IMR-90 (cell line): ENCODE measurements around the gene RIMBP2. TPM values are rescaled to one million over a fixed set of nuclear protein-coding genes. Genes with fewer than 3 reads are reported as not detected.

Experiments used
- ATAC-seq: fragments of 200-7000 bp; cut with Tn5 transposase; 2 replicates; pipeline ENCODE4 v1.9.1; 2020; ENCODE audit warnings: low read depth, mild to moderate bottlenecking, moderate library complexity
- BruUV-seq: library from RNA; stranded (reverse); fragments of 400-500 nt; replicated peaks from 2 replicates; lab custom pipeline; 2021; lab: Mats Ljungman, UMichigan
- CTCF ChIA-PET: fragments of 300-600 bp; formaldehyde crosslinking; extraction: SDS; loops from one replicate; lab custom pipeline; 2021; ENCODE audit warnings: antibody characterized with exemption; lab: Yijun Ruan, JAX
- POLR2A ChIA-PET: fragments of 300-600 bp; sonication (Branson Sonifier 250); formaldehyde crosslinking; loops from one replicate; lab custom pipeline; 2022; ENCODE audit warnings: antibody characterized with exemption; ENCODE audit not compliant: unreplicated experiment; lab: Charles Lee
- DNase-seq: peaks from one replicate; pipeline ENCODE4 v3.0.0; 2013
- H2AFZ ChIP-seq: replicated peaks from 2 replicates; pipeline ENCODE3; 2013; ENCODE audit warnings: low read length, mild to moderate bottlenecking; ENCODE audit not compliant: poor library complexity
- H2AK5ac ChIP-seq: 2 replicates; pipeline ENCODE4 v1.6.1; 2013; ENCODE audit warnings: low read depth, low read length, inconsistent platforms
- H2AK9ac ChIP-seq: replicated peaks from 2 replicates; pipeline ENCODE3; 2013; ENCODE audit warnings: mild to moderate bottlenecking, low read depth, low read length, moderate library complexity; ENCODE audit not compliant: poor library complexity
- H2BK120ac ChIP-seq: 2 replicates; pipeline ENCODE4 v1.6.1; 2013; ENCODE audit warnings: low read depth, low read length, inconsistent platforms
- H2BK15ac ChIP-seq: 3 replicates; pipeline ENCODE4 v1.6.1; 2013; ENCODE audit warnings: low read depth, low read length, inconsistent platforms
- H2BK20ac ChIP-seq: 2 replicates; pipeline ENCODE4 v1.6.1; 2013; ENCODE audit warnings: low read depth, mild to moderate bottlenecking, inconsistent platforms, low read length, moderate library complexity
- H2BK5ac ChIP-seq: 2 replicates; pipeline ENCODE4 v1.6.1; 2013; ENCODE audit warnings: mild to moderate bottlenecking, low read depth, low read length, inconsistent platforms; ENCODE audit not compliant: poor library complexity, severe bottlenecking
- H3K14ac ChIP-seq: replicated peaks from 2 replicates; pipeline ENCODE4 v1.6.1; 2013; ENCODE audit warnings: low read depth, low read length, inconsistent platforms
- H3K18ac ChIP-seq: 2 replicates; pipeline ENCODE4 v1.6.1; 2013; ENCODE audit warnings: low read depth, low read length, control low read depth
- H3K23ac ChIP-seq: 2 replicates; pipeline ENCODE4 v1.6.1; 2013; ENCODE audit warnings: low read depth, low read length, inconsistent platforms
- H3K27ac ChIP-seq: 2 replicates; pipeline ENCODE4 v1.5.1; 2013; ENCODE audit warnings: mild to moderate bottlenecking, control low read depth, low read length; ENCODE audit not compliant: insufficient read depth
- H3K27me3 ChIP-seq: 2 replicates; pipeline ENCODE4 v1.6.1; 2013; ENCODE audit warnings: low read length; ENCODE audit not compliant: control insufficient read depth, insufficient read depth
- H3K36me3 ChIP-seq: 2 replicates; pipeline ENCODE4 v1.6.1; 2013; ENCODE audit warnings: low read length, mixed read lengths; ENCODE audit not compliant: control insufficient read depth, insufficient read depth
- H3K4ac ChIP-seq: 2 replicates; pipeline ENCODE4 v1.6.1; 2013; ENCODE audit warnings: low read depth, low read length, inconsistent platforms
- H3K4me1 ChIP-seq: 2 replicates; pipeline ENCODE4 v1.6.1; 2013; ENCODE audit warnings: low read length, mixed read lengths; ENCODE audit not compliant: control insufficient read depth, insufficient read depth
- H3K4me2 ChIP-seq: 2 replicates; pipeline ENCODE4 v1.6.1; 2013; ENCODE audit warnings: low read depth, mild to moderate bottlenecking, control low read depth, low read length, moderate library complexity
- H3K4me3 ChIP-seq: 2 replicates; pipeline ENCODE4 v1.5.1; 2013; ENCODE audit warnings: low read depth, mild to moderate bottlenecking, control low read depth, low read length, moderate library complexity; ENCODE audit not compliant: insufficient read depth
- H3K56ac ChIP-seq: 2 replicates; pipeline ENCODE4 v1.6.1; 2013; ENCODE audit warnings: low read length, inconsistent platforms; ENCODE audit not compliant: insufficient read depth; ENCODE audit errors: extremely low read depth
- H3K79me1 ChIP-seq, 2 experiments: 2 replicates each; pipeline ENCODE4 v1.6.1; 2013; ENCODE audit warnings: low read length in 2 of 2, inconsistent platforms in 1 of 2, low read depth in 1 of 2
- H3K9ac ChIP-seq: 2 replicates; pipeline ENCODE4 v1.6.1; 2013; ENCODE audit warnings: low read depth, low read length, control low read depth
- H3K9me1 ChIP-seq: 2 replicates; pipeline ENCODE4 v1.6.1; 2013; ENCODE audit warnings: low read length, inconsistent platforms; ENCODE audit not compliant: insufficient read depth
- H3K9me3 ChIP-seq: 2 replicates; pipeline ENCODE4 v1.6.1; 2013; ENCODE audit warnings: low read length; ENCODE audit not compliant: control insufficient read depth, insufficient read depth
- H4K20me1 ChIP-seq: 2 replicates; pipeline ENCODE4 v1.6.1; 2013; ENCODE audit warnings: low read length, inconsistent platforms; ENCODE audit not compliant: insufficient read depth
- H4K5ac ChIP-seq: 2 replicates; pipeline ENCODE4 v1.6.1; 2013; ENCODE audit warnings: mild to moderate bottlenecking, low read depth, low read length, control low read depth
- H4K8ac ChIP-seq, 2 experiments: 2 replicates each; pipeline ENCODE4 v1.6.1; 2013; ENCODE audit warnings: low read depth in 2 of 2, low read length in 2 of 2, control low read depth in 1 of 2, inconsistent platforms in 1 of 2
- H4K91ac ChIP-seq: 2 replicates; pipeline ENCODE4 v1.6.1; 2013; ENCODE audit warnings: low read depth, low read length, inconsistent platforms; ENCODE audit not compliant: insufficient read depth
- FOS ChIP-seq: fragments of 150-350 bp; IDR thresholded peaks from 2 replicates; pipeline ENCODE4 v1.6.1; 2016; ENCODE audit warnings: low read depth, low read length
- RAD21 ChIP-seq: IDR thresholded peaks from 2 replicates; pipeline ENCODE4 v1.6.1; 2012; ENCODE audit warnings: low read length, improper control_type of control experiment
- RCOR1 ChIP-seq: IDR thresholded peaks from 2 replicates; pipeline ENCODE4 v1.6.1; 2012; ENCODE audit warnings: mild to moderate bottlenecking, low read length, improper control_type of control experiment; ENCODE audit not compliant: insufficient replicate concordance
- WGBS, 2 experiments: methylation state at CpG; one replicate each; pipeline versions ENCODE4 v1.1.5 to v1.1.7; 2013; ENCODE audit warnings: missing lambda C conversion rate in 2 of 2; ENCODE audit not compliant: insufficient read length in 1 of 2; ENCODE audit errors: extremely low coverage in 2 of 2; 5-methylcytosine and 5-hydroxymethylcytosine counted together
- dilution Hi-C: fragments of 300-500 bp; cut with HindIII; formaldehyde crosslinking; loops from one replicate; pipeline ENCODE4 v1.14.3; 2018; ENCODE audit warnings: low sequenced_read_pairs; ENCODE audit not compliant: unreplicated experiment
- in situ Hi-C: fragments of 300-500 bp; cut with MboI; formaldehyde crosslinking; loops from 3 replicates; pipeline ENCODE4 v1.14.3; 2019; ENCODE audit warnings: low sequenced_read_pairs, inconsistent platforms, mixed read lengths
- intact Hi-C: fragments of 100-400 bp; cut with micrococcal nuclease; formaldehyde crosslinking; loops from 2 replicates; pipeline ENCODE4 v1.10.0; 2022
- polyA plus RNA-seq, 3 experiments: library from polyadenylated mRNA; depleted of rRNA; stranded (reverse); fragments of >200 nt; gene quantifications; 2 replicates each; pipeline ENCODE4 v1.2.3, GENCODE V29; 2012; ENCODE audit warnings: low replicate concordance in 1 of 3
- total RNA-seq: library from RNA; depleted of rRNA; stranded (reverse); fragments of >200 nt; gene quantifications from 2 replicates; pipeline ENCODE4 v1.2.3, GENCODE V29; 2012

Gene RIMBP2
- total and polyA plus RNA-seq, 2 of the 4 experiments (the other 2 are of a cell fraction): not detected

- ATAC-seq (no peak), DNase-seq (no peak)
- ChIA-PET POLR2A (no interaction called here), CTCF (no interaction called here)
- no peak overlapping the region for H2AK5ac ChIP-seq
- H3K9me1 ChIP-seq: no peaks in the 10 kb centered on the region
- no peak overlapping the region for H2BK5ac ChIP-seq
- H3K27ac ChIP-seq: no peak overlapping the region
- H3K9ac ChIP-seq: no peak overlapping the region
- H3K23ac ChIP-seq: no peak overlapping the region
- H3K4ac ChIP-seq: no peak overlapping the region
- H3K27me3 ChIP-seq: no peaks in the 10 kb centered on the region
- no peak overlapping the region for H3K4me3 ChIP-seq
- H3K14ac ChIP-seq: no peak overlapping the region
- no peak overlapping the region for H4K91ac ChIP-seq
- H3K4me2 ChIP-seq: no peak overlapping the region
- dilution Hi-C loops (no loop called here), intact Hi-C loops (no loop called here), in situ Hi-C loops (no loop called here)
- peaks cover 43% of the 10 kb centered on the region for H3K9me3 ChIP-seq
- no peak overlapping the region for H3K56ac ChIP-seq
- no peaks in the 10 kb centered on the region for H3K36me3 ChIP-seq
- H4K20me1 ChIP-seq: no peaks in the 10 kb centered on the region
- H2BK120ac ChIP-seq: no peak overlapping the region
- H4K8ac ChIP-seq: no peak overlapping the region
- H2BK20ac ChIP-seq: no peak overlapping the region
- H3K18ac ChIP-seq: no peak overlapping the region
- H4K5ac ChIP-seq: no peak overlapping the region
- TF ChIP-seq RAD21 (no peak), FOS (no peak), RCOR1 (no peak)
- H2BK15ac ChIP-seq: no peak overlapping the region
- BruUV-seq: no TSS peak
- no peak overlapping the region for H2AFZ ChIP-seq
- no peaks in the 10 kb centered on the region for H3K4me1 ChIP-seq
- 67% methylated on average over 3 of the region's 17 CpGs; no CpG with 5 or more reads in 1 of the 2 experiments for WGBS, 2 experiments
- no peak overlapping the region for H2AK9ac ChIP-seq
- H3K79me1 ChIP-seq: no peaks in the 10 kb centered on the region
Observed at GRCh38 chr12:130435826-130436225, 280.3 kb downstream of the RIMBP2 start.
